ENCODE data around the gene DTYMK.

GRCh38 chr2:241708879-241709278, 22.3 kb upstream of the DTYMK start:
- TF ChIP-seq BRCA1 (IDR thresholded peaks at IDR 0.05; ENCODE audit: low read depth, low read length) (no peak), MXI1 (IDR thresholded peaks at IDR 0.05; ENCODE audit: low read depth, low read length) (no peak)

Measured in GM12878 (cell line).